Measurements from ENCODE around the gene KCNH3.
A peak's percentile ranks its signal among the peaks of the same experiment; 100 is the strongest.

KCNH3 gene

GRCh38 chr12:49501895-49502294, 36.9 kb upstream of the KCNH3 start:
- TF ChIP-seq CTCF (conservative IDR thresholded peaks at IDR 0.05): no peak
- H3K27ac ChIP-seq: peak overlapping the region; percentile 95

- TF ChIP-seq CTCF (conservative IDR thresholded peaks at IDR 0.05): no peak
- peak overlapping the region; percentile 95 for H3K27ac ChIP-seq
Measured at GRCh38 chr12:49502590-49502989, 36.2 kb upstream of the KCNH3 start.

GRCh38 chr12:49503674-49504180, 35.1 kb upstream of the KCNH3 start:
- TF ChIP-seq CTCF (conservative IDR thresholded peaks at IDR 0.05): no peak
- H3K27ac ChIP-seq: peak overlapping the region; percentile 95

GRCh38 chr12:49505672-49506071, 33.2 kb upstream of the KCNH3 start:
- H3K27ac ChIP-seq: peak overlapping the region; percentile 95; the same call in 1 of the 2 replicates
- no peak for TF ChIP-seq CTCF (conservative IDR thresholded peaks at IDR 0.05)

GRCh38 chr12:49507139-49507538, 31.7 kb upstream of the KCNH3 start:
- no peak overlapping the region for H3K27ac ChIP-seq
- no peak for TF ChIP-seq CTCF (conservative IDR thresholded peaks at IDR 0.05)

- peak overlapping the region; percentile 86; the same call in 1 of the 2 replicates for H3K27ac ChIP-seq
Measured at GRCh38 chr12:49509681-49510080, 29.1 kb upstream of the KCNH3 start.

GRCh38 chr12:49511410-49511809, 27.4 kb upstream of the KCNH3 start:
- TF ChIP-seq CTCF (conservative IDR thresholded peaks at IDR 0.05): no peak
- H3K27ac ChIP-seq: peak overlapping the region; percentile 86

GRCh38 chr12:49512546-49512945, 26.3 kb upstream of the KCNH3 start:
- peak overlapping the region; percentile 86 for H3K27ac ChIP-seq
- TF ChIP-seq CTCF (conservative IDR thresholded peaks at IDR 0.05): no peak
